SU-DHL-6 (cell line): Measurements from ENCODE around the gene AKT1S1.

Experiments used
- H2AFZ ChIP-seq: fragments of 200-600 bp; sonication (generic); 2 replicates; pipeline ENCODE4 v1.6.1; 2014; ENCODE audit warnings: low read depth, mild to moderate bottlenecking, moderate library complexity, mixed read lengths, antibody characterized with exemption, low read length; ENCODE audit not compliant: severe bottlenecking
- H3F3A ChIP-seq: fragments of 200-600 bp; shearing (Covaris generic); 2 replicates; pipeline ENCODE4 v1.6.0; 2016; ENCODE audit warnings: antibody characterized with exemption, mild to moderate bottlenecking; ENCODE audit not compliant: insufficient read depth
- H3K27ac ChIP-seq: fragments of 200-600 bp; sonication (generic); 2 replicates; pipeline ENCODE4 v1.5.1; 2016; ENCODE audit warnings: low read depth, mild to moderate bottlenecking, low read length, moderate library complexity, mixed read lengths
- H3K27me3 ChIP-seq: fragments of 200-600 bp; sonication (generic), shearing (Covaris generic); 2 replicates; pipeline ENCODE4 v1.6.0; 2014; ENCODE audit warnings: mild to moderate bottlenecking, low read length
- H3K36me3 ChIP-seq: fragments of 200-600 bp; sonication (generic); 2 replicates; pipeline ENCODE4 v1.6.1; 2014; ENCODE audit warnings: mild to moderate bottlenecking, low read length, mixed read lengths
- H3K4me2 ChIP-seq: fragments of 300-600, 200-600 bp; shearing (Covaris generic), sonication (generic); 2 replicates; pipeline ENCODE4 v1.6.0; 2014; ENCODE audit warnings: low read length, low read depth, mild to moderate bottlenecking; ENCODE audit not compliant: poor library complexity, severe bottlenecking
- H3K4me3 ChIP-seq: fragments of 200-600 bp; sonication (generic); 2 replicates; pipeline ENCODE4 v1.5.1; 2014; ENCODE audit warnings: antibody characterized with exemption, low read length, mild to moderate bottlenecking, mixed read lengths; ENCODE audit not compliant: insufficient read depth, poor library complexity, severe bottlenecking
- H3K79me2 ChIP-seq: fragments of 200-600 bp; sonication (generic); 2 replicates; pipeline ENCODE4 v1.6.1; 2014; ENCODE audit warnings: mild to moderate bottlenecking, low read length, moderate library complexity; ENCODE audit not compliant: insufficient read depth
- H3K9ac ChIP-seq: fragments of 200-600 bp; sonication (generic); 2 replicates; pipeline ENCODE4 v1.7.0; 2014; ENCODE audit warnings: mild to moderate bottlenecking, low read length
- H3K9me2 ChIP-seq: fragments of 200-600 bp; sonication (generic); replicated peaks from 2 replicates; pipeline ENCODE4 v1.6.1; 2014; ENCODE audit warnings: low read length; ENCODE audit not compliant: insufficient read depth
- H3K9me3 ChIP-seq: fragments of 200-600 bp; sonication (generic); 2 replicates; pipeline ENCODE4 v1.6.1; 2014; ENCODE audit warnings: low read length, mixed read lengths; ENCODE audit not compliant: insufficient read depth
- H4K20me1 ChIP-seq: fragments of 200-600 bp; sonication (generic); 2 replicates; pipeline ENCODE4 v1.6.1; 2014; ENCODE audit warnings: low read depth, mild to moderate bottlenecking, antibody characterized with exemption, low read length, moderate library complexity, mixed read lengths
- EZH2phosphoT487 ChIP-seq: fragments of 200-600 bp; sonication (generic), shearing (Covaris generic); conservative IDR thresholded peaks from 2 replicates; pipeline ENCODE4 v1.6.1; 2018; ENCODE audit warnings: mild to moderate bottlenecking, antibody characterized with exemption, low read length, moderate library complexity, mixed read lengths
- TF ChIP-seq, protein P1 (sequence below): fragments of 200-600 bp; sonication (generic); IDR thresholded peaks from one replicate; pipeline ENCODE4 v1.5.1; 2017; ENCODE audit warnings: antibody characterized with exemption, mild to moderate bottlenecking, low read length, moderate library complexity; ENCODE audit not compliant: insufficient read depth, poor library complexity, severe bottlenecking

The AKT1S1 gene

DNA sequence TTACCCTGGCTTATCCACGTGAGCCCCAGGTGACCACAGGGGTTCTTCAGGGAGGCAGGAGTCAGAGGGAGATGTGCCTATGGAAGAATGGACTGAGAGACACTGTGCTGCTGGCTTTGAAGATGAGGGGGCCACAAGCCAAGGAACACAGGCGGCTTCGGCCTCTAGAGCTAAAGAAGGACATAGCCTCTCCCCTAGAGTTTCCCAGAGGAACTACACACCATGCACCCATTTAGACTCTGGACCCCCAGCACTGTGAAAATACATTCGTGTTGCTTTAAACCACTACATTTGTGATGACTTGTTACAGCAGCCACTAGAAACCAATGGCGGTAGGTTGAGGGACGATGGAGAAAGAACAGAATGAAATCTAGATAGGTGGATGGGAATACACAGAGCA, 38.1 kb upstream of the AKT1S1 start:
- no peak overlapping the region for H2AFZ ChIP-seq
- H3K9me3 ChIP-seq, result no peaks in the 10 kb centered on the region
- 0 out of 2 replicates have a peak, but pooled peaks cover 8% of the 10 kb centered on the region for H3F3A ChIP-seq
- no peak overlapping the region for H3K27ac ChIP-seq
- TF ChIP-seq EZH2phosphoT487, result no peak
- TF ChIP-seq, protein P1, sequence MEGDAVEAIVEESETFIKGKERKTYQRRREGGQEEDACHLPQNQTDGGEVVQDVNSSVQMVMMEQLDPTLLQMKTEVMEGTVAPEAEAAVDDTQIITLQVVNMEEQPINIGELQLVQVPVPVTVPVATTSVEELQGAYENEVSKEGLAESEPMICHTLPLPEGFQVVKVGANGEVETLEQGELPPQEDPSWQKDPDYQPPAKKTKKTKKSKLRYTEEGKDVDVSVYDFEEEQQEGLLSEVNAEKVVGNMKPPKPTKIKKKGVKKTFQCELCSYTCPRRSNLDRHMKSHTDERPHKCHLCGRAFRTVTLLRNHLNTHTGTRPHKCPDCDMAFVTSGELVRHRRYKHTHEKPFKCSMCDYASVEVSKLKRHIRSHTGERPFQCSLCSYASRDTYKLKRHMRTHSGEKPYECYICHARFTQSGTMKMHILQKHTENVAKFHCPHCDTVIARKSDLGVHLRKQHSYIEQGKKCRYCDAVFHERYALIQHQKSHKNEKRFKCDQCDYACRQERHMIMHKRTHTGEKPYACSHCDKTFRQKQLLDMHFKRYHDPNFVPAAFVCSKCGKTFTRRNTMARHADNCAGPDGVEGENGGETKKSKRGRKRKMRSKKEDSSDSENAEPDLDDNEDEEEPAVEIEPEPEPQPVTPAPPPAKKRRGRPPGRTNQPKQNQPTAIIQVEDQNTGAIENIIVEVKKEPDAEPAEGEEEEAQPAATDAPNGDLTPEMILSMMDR, result no peak
- H3K79me2 ChIP-seq, result peaks cover 63% of the 10 kb centered on the region
- H3K27me3 ChIP-seq, result no peaks in the 10 kb centered on the region
- H3K4me2 ChIP-seq, result no peak overlapping the region
- H3K9me2 ChIP-seq, result no peaks in the 10 kb centered on the region
- H3K36me3 ChIP-seq, result no peaks in the 10 kb centered on the region
- no peaks in the 10 kb centered on the region for H4K20me1 ChIP-seq
- H3K4me3 ChIP-seq, result no peak overlapping the region
- H3K9ac ChIP-seq, result no peak overlapping the region

DNA sequence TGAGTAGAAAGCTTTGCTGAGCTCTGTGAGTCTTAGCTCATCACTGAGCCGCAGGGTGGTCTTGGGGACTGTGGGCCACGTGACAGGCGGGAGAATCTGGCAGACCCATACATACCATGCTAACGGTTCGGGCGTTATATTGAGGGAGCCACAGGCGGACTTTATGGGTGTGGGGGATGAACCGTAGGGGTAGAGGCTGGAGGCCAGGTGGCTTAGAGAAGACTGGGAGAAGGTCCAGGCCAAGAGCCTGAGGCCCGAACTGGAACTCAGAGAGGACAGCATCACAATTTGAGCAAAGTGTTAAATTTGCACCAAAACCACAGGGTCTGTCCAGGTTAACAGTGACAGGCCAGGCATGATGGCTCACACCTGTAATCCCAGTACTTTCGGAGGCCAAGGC, 36.6 kb upstream of the AKT1S1 start:
- H4K20me1 ChIP-seq, result no peaks in the 10 kb centered on the region
- H3K9ac ChIP-seq, result no peak overlapping the region
- no peaks in the 10 kb centered on the region for H3K36me3 ChIP-seq
- no peaks in the 10 kb centered on the region for H3K27me3 ChIP-seq
- H3K9me2 ChIP-seq, result no peaks in the 10 kb centered on the region
- no peak overlapping the region for H3K4me3 ChIP-seq
- H3F3A ChIP-seq, result 0 out of 2 replicates have a peak, but pooled peaks cover 8% of the 10 kb centered on the region
- peaks cover 49% of the 10 kb centered on the region for H3K79me2 ChIP-seq
- TF ChIP-seq, protein P1, result no peak
- no peak for TF ChIP-seq EZH2phosphoT487
- no peak overlapping the region for H2AFZ ChIP-seq
- no peak overlapping the region for H3K4me2 ChIP-seq
- no peaks in the 10 kb centered on the region for H3K9me3 ChIP-seq
- no peak overlapping the region for H3K27ac ChIP-seq

DNA sequence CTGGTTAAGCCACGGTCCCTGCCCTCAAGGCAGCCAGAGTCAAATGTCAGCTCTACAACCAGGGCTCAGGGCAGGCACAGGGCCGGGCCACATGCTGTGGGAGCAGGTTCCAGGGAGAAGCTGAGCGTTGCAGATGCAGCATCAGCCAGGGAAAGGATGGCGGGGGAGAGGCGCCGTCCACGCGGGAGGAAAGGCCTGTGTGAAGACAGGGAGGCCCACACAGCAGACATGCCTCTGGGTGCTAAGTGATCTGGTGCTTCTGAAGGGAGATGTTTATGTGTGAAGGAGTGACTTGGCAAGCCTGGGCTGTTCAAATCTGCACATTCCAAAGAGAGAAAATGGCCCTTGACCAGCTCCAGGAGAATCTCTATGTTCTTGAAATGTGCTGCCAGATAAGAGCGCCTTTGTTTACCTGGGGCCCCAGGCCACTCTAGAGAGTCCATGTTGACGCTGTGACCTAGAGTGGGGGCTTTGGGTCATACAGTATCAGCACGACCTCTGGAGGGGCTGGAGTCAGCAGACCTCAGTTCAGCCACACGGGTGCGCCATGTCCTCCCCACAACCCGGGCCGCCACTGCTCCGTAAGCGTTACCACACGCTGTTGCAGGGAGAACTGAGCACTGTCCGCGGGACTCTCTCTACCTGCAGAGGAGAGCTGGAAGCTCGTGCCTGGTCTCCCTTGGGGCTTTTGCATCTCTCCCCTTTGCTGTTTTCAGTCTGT, 36.0 kb upstream of the AKT1S1 start:
- H4K20me1 ChIP-seq, result no peaks in the 10 kb centered on the region
- peaks cover 44% of the 10 kb centered on the region for H3K79me2 ChIP-seq
- H3K9ac ChIP-seq, result no peak overlapping the region
- no peak overlapping the region for H2AFZ ChIP-seq
- no peak overlapping the region for H3K4me2 ChIP-seq
- H3F3A ChIP-seq, result 0 out of 2 replicates have a peak, but pooled peaks cover 8% of the 10 kb centered on the region
- no peak overlapping the region for H3K27ac ChIP-seq
- TF ChIP-seq, protein P1, result no peak
- no peak for TF ChIP-seq EZH2phosphoT487
- no peaks in the 10 kb centered on the region for H3K9me3 ChIP-seq
- H3K36me3 ChIP-seq, result no peaks in the 10 kb centered on the region
- H3K4me3 ChIP-seq, result no peak overlapping the region
- H3K9me2 ChIP-seq, result no peaks in the 10 kb centered on the region
- no peaks in the 10 kb centered on the region for H3K27me3 ChIP-seq
